Subcutaneous adipose tissue (tissue), 4 donors: ENCODE results near the gene USP13. TPM values are rescaled to one million over a fixed set of nuclear protein-coding genes. Genes with fewer than 3 reads are reported as not detected.

ENCODE experiments used
- total RNA-seq, 4 donors: library from RNA; depleted of rRNA; stranded (reverse); fragments of >200 nt; gene quantifications; one replicate each; pipeline ENCODE4 v1.1.0, GENCODE V29; 2016
- TF ChIP-seq, protein P1 (sequence below): fragments of 450-650 bp; IDR thresholded peaks from one replicate; pipeline ENCODE4 v1.5.1; 2016; ENCODE audit warnings: low read depth, mild to moderate bottlenecking, control low read depth, antibody characterized with exemption, moderate library complexity

USP13 gene
- total RNA-seq, 4 donors from 2014 or later = 9.9 to 59.0 (median 15.5) TPM

DNA sequence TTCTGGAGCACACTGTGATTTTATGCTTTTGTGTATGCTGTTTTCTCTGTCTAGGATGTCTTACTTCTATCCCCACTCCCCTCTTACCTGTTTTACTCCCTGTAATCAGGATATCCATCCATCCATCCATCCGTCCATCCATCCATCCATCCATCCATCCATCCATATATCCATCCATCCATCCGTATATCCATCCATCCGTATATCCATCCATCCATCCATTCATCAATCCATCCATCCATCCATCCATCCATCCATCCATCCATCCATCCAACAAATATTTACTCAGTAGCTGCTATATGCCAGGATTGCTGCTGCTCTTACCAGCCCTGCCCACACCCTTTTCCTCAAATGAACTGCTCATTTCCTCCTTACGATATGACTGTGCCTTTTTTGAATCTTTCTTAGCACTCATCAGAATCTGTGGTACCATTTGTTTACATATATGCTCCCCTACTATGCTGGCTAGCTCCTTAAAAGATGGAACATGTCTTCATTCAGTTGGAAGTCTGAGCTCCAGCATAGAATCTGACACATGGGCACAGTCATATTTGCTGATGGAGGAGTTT lies 35.2 kb downstream of the USP13 start:
- TF ChIP-seq, protein P1, sequence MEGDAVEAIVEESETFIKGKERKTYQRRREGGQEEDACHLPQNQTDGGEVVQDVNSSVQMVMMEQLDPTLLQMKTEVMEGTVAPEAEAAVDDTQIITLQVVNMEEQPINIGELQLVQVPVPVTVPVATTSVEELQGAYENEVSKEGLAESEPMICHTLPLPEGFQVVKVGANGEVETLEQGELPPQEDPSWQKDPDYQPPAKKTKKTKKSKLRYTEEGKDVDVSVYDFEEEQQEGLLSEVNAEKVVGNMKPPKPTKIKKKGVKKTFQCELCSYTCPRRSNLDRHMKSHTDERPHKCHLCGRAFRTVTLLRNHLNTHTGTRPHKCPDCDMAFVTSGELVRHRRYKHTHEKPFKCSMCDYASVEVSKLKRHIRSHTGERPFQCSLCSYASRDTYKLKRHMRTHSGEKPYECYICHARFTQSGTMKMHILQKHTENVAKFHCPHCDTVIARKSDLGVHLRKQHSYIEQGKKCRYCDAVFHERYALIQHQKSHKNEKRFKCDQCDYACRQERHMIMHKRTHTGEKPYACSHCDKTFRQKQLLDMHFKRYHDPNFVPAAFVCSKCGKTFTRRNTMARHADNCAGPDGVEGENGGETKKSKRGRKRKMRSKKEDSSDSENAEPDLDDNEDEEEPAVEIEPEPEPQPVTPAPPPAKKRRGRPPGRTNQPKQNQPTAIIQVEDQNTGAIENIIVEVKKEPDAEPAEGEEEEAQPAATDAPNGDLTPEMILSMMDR = no peak

DNA sequence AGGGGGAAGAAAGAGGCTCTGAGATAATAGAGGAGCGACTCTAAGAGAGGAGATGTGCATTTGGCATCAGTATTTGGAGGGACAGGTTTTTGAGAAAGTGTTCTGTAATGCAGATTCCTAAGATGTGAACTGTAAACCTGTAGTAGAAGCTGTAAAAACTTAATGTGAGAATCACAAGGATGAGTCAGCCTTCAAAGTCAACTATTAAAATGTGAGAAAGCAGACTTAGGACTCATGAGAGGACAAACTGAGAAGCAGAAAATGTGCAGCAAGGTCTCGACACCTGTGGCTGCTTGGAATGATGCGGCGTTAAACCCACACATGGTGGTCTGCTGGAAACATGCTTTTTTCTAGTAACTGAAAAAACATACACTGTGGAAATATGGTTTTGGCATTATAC lies 36.0 kb downstream of the USP13 start:
- TF ChIP-seq, protein P1 = no peak

DNA sequence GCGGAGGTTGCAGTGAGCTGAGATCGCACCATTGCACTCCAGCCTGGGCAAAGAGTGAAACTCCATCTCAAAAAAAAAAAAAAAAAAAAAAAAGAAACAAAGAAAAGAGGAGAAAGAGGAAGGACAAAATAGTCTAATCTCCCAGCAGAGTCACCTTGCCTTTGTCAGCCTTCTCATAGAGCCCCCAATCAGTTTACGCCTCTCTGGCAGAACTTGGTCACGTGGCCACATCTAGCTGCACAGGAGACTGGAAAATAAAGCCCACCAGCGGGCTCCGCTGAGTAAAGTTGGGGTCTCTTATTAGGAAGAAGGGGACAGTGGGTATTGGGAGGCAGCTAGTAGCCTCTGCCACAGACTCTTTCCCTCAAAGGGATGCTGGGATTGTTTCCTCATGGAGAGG lies 41.9 kb downstream of the USP13 start:
- TF ChIP-seq, protein P1 = no peak

DNA sequence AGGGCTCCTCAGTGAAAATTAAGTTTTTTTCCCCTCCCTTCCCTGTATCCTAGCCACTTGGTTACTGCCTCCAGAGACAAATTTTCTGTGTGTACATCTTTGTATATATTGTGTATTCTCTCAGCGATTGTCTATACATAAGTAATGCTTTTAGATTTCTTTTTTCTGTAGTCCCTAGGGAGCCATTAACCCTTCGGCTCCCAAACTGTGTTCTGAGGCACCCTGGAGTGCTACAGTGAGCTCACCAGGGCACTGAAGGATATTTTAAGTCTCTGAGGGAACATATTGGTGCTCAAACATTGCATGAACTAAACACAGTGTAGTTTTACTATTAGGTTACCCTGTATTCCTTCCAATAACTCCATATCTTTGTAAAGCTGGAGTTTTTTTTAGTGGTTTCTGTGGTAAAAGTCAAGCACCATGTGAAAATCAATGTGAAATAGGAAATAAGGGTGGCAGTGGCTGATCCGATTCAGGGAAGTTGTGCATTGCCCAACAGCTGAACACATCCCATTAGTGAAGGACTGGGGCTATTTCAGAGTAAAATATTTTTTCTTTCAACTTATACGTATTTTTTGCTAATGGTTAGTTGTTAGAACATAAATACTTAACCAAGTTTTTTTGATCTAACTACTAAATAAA lies 43.0 kb downstream of the USP13 start:
- TF ChIP-seq, protein P1 = no peak

DNA sequence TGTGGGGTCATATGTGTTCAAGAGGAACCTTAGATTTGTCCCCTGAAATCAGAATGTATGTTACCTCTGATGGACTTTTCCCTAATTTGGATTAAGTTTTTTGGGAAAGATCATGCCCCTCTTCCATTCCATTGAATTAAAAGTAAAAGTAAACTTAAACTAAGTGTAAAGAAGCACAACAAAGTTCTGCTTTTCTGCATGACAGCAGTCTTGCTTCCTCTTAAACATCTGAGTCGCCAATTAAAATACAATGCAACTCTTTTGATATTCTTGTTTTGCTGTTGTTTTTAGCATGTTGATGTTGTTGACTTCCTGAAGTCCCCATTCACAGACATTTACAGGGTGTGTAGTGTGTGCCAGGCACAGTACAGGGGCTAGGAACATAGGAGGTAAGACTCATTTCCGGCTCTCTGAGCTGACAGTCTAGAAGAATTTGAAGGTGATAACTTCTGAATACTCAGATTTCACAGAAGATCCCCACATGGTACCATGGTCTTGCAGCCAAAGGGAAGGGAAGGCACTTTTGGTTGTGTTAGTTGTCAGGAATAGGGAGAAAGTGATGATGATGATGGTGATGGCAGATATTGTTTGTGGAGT lies 45.0 kb downstream of the USP13 start:
- TF ChIP-seq, protein P1 = no peak

DNA sequence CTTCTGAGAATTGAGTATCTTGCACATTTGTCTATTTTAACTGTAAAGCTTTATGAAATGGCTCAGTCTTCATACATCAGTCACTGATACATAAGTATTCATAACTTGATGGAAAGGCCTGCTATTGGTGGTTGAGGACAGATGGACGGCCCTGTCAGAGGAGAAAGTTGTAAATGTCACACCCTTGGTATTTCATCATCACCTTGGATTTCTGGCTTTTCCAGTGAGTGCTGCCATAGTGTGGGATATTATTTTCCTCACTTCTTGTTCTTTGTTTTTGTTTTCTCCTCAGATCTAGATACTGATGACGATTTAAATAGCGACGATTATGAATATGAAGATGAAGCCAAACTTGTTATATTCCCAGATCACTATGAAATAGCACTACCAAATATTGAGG lies 47.9 kb downstream of the USP13 start:
- TF ChIP-seq, protein P1 = no peak

DNA sequence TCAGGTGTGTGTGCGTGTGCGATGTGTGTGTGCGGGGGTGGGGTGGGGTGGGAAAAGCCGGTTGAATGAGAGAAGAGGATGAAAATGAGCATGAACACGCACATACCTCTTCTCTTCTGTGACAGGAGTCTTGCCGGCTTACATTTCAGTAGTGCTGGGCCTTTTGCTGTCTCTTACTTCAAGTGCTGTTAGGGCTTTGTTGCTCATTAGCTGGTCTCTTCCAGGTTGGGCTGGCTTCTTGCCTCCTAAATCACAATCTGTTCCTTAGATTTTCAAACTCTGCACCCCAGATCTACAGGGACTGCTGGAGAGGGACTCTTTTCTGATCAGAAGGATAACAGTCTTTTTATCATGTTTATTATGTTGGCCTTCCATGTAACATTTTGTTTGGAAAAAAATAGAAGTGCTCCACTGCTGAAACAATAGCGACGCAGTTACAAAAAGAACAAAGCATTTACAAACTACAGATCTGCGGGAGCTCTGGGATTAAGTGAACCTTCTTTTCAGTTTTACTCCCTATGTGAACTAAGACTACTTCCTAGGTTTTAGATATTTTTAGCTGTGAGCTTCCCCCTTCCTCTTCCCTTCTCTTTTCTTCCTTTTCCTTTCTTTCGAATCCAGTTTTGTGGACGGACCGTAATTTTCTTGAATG lies 48.5 kb downstream of the USP13 start:
- TF ChIP-seq, protein P1 = no peak
